Activated T-cell treated with anti-CD3 and anti-CD28 coated beads for 48 hours (primary cell): ENCODE results near the gene SIGLEC8.
A peak's percentile ranks its signal among the peaks of the same experiment; 100 is the strongest.
"Not testable (repeated sequence)": the region's sequence is repeated elsewhere in the genome, so short reads cannot be mapped to it uniquely, and the experiment has no call there.

ENCODE experiments used
- DNase-seq: peaks from one replicate; pipeline ENCODE4 v3.0.0-alpha.2; 2020; ENCODE audit warnings: low read depth

The SIGLEC8 gene

DNA sequence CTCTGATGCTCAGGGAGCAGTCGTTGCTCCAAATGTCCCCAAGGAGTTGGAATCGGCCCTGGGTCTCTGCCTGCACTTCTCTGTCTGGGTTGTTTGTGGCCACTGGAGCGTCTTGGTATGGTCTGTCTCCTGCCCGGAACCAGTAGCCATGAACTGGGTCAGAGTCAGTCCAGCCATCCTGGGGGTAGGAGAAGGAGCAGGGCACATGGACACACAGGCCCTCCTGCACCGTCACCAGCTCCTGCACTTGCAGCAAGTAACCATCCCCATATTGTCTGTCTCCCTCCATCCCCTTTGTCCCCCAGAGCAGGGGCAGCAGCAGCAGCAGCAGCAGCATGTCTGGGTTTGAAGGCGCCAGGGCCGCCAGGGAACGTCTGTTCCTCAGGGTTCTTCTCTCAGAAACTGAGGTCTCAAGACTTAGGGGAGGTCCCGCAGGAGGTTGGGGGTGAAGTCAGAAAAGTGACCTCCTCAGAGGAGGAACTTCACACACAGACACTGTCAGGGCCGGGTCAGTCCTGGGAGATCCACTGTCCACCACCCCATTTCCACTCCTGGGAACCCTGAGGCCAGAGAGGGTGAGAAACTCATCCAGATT lies at the start of gene SIGLEC8:
Gene SIGLEC8, minus strand, starts transcription at position 404 of the 595 bp plus-strand sequence. Its CDS starts 67 bp downstream, at position 337.
- DNase-seq: no peak

DNA sequence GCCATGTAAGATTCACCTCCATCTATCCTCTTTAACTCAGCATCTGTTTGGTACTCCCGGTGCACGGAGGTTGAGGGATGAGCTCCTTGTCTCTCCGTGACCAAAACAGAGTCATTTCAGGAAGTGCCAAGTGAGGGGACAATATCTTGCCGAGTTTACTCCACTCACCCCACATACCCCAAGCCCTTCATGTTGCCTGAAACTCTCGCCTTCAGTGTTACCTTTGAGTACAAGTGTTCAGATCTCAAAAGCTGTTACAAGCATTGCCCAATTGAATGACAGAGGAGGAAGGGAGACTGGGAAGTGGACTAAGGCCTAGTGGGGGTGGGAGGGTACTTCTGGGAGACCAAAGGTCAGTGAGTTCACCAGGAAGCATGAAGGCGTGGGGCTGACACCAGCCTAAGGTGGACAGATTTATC lies 49.4 kb upstream of the SIGLEC8 start:
- DNase-seq: no peak

DNA sequence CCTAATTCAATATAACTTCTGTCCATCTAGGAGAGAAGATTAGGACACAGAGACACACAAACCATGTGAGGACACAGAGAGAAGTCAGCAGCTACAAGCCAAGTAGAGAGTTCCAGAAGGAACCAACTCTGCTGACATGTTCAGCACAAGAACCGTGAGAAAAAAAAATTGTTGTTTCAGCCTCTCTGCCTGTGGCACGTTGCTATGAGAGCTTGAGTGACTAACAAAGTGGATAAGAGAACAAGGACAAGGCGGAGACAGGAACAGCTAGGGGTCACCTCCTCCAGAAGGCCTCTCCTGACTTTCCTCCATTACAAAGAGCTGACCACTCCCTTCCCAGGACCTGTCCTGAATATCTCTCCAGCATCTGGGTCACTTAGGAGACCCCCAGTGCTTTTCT lies 48.9 kb upstream of the SIGLEC8 start:
- DNase-seq: no peak

DNA sequence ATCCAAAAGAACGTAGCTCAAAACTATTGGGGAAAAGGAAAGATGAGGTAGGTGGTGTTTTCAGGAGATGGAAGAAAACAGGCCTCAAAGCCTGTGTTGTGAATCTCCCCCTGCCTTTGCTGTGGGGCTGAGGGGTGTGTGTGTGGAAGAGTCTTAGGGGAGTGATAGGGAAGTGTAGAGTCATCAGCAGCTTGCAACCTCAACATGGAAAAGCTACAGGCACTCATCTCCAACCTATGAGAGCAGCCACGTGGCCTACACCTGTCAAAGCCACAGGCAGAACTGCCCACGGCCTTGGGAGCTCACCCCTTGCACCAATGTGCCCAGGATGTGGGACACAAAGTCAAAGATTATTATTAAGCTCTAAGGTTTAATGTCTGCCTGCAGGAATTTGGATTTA lies 47.6 kb upstream of the SIGLEC8 start:
- DNase-seq: no peak

DNA sequence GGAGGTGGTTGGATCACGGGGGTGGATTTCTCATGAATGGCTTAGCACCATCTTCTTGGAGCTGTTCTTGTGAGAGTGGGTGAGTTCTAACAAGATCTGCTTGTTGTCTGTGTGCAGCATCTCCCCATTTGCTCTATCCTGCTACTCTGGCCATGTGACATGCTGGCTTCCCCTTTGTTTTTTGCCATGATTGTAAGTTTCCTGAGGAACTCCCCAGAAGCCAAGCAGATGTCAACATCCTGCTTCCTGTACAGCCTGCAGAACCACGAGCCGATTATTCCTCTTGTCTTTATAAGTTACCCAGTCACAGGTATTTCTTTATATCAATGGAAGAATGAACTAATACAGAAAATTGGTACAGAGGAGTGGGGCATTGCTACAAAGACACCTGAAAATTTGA lies 45.6 kb upstream of the SIGLEC8 start:
- no peak for DNase-seq

DNA sequence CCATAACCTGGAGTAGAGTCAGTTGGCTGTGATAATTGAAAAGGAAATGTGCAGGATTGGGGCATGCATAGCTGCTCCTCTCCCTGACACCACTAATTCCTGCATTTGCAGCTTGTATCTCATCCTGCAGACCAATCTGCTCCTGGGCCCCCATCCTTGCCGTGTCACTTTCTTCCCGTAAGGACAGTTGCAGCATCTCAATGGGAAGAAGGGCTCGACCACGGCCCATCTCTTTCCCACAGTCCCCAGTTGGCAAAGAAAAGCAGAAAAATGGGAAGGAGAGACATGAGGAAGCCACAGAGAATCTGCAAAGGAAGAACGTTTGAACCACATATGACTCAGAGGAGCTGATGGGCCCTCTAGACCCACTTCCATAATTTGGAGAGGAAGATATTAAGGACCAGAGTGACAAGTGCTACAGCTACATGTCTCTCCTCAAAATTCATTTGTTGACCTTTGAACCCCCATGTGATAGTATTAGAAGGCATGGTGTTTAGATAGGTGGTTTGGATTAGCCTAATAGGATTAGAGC lies 45.1 kb upstream of the SIGLEC8 start:
- DNase-seq: no peak

DNA sequence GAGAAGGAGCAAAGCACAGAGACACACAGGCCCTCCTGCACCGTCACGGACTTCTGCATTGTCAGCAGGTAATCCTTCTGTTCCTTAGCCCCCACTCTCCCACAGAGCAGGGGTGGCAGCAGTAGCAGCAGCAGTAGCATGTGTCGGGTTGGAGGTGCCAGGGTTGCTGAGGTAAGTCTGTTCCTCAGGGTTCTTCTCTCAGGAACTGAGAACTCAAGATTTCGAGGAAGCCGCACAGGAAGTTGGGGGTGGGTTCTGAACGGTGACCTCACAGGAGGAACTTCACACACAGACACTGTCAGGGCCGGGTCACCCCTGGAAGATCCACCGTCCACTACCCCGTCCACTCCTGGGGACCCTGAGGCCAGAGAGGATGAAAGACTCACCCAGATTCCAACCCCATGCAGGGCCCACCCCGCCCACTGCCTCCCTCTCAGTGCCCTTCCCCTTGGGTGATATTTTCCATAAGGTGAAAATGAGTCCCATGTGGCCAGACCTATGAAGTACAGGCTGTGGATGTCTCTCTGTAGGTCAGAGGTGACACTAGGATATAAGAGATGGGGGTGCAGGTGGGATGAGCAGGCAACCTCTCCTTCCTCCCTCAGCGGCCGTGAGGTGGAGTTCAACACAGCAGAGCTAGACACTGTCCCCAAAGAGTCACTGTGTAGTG lies 43.5 kb upstream of the SIGLEC8 start, which contains the start of gene SIGLEC12:
Gene SIGLEC12, minus strand, starts transcription at position 207 of the 670 bp plus-strand sequence. Its CDS starts 67 bp downstream, at position 140.
- DNase-seq: no peak

DNA sequence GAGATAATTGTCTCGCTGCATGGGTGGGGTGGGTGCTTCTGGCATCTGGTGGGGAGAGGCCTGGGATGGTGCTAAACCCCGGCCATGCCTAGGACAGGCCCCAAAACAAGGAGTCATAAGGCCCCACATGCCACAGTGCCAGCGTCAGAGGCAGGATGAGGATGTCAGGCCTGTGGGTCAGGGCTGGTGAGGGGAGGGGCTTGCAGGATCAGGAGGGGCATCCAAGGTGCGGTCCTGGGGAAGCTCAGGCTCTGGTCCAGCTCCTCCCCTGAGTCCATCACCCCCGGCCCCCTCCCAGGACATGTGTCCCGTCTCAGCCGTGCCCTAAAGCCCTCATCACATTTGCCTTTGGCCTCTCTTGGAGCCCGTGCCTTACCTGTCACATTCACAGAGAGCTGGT lies 42.7 kb upstream of the SIGLEC8 start:
- DNase-seq: not testable (repeated sequence)

DNA sequence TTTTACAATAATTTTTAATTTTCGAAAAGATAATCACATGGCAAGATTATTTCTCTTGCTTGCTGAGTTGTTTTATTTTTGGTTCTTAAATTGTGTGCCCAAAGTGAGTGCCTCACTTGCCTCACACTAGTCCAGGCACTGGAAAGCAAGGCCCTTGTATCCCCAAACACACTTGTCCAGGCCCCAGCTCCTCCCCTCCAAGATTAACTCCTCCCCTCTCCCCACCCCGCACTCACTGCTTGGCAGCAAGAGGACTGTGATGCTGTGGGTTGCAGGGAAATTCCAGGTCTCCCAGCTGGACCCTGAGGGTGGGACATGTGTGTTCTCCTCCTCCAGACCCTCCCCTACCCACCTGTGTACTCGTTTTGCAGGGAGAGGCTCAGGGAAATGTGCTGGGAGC lies 39.4 kb upstream of the SIGLEC8 start:
- DNase-seq: no peak

DNA sequence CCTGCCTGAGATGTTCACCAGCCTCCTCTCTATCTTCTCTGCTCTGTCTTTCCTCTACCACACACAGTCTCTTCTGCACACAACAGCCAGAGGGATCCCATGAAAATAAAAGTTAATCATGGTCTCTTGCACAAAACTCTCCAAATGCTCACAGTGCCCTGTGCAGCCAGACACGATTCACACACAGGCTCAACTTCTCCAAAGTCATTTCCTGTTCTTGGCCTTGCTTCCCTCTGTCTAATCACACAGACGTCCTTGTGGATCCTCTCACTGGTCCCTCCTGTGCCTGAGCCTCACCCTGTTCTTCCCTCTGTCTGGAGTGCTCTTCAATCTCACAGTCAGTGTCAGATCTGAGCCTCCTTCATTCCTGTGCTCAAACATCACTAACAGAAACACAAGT lies 35.5 kb upstream of the SIGLEC8 start:
- DNase-seq: no peak

DNA sequence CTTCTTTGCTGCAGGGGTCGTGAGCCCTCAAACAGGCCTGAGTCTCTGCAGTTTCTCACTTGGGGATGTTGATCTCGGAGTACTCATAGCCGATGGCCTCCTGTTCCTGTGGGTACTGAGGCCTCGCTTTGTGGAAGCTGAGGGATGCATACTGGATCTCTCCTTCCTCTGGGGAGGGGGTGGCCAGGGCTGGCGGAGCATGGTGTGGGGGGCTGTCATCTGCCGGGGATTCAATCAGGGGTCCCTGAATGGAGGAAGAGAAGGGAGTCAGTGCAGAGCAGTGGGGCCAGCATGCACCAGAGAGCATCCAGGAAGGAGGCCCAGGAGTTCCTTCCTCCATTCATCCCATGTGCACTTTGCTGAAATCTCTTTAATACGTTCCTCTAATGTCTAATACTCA lies 33.3 kb upstream of the SIGLEC8 start:
- DNase-seq: no peak

DNA sequence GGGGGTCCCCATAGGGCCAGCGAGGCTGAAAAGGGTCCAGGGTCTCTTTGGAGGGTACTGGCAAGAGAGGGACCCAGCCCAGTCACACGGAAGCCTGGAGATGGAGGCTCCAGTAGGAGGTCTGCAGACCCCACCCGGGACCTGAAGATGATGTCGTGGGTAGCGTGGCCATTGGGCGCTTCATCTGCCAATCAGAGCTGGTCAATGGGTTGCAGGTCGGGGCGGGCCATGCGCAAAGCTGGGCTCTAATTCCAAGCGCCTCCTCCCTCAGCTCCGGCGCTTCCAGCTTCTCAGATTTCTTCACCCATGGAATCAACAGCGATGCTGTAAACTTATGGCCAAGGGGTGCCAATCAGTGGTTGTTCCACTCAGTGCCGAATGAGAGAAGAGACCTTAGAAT lies 32.4 kb upstream of the SIGLEC8 start:
- DNase-seq: no peak

DNA sequence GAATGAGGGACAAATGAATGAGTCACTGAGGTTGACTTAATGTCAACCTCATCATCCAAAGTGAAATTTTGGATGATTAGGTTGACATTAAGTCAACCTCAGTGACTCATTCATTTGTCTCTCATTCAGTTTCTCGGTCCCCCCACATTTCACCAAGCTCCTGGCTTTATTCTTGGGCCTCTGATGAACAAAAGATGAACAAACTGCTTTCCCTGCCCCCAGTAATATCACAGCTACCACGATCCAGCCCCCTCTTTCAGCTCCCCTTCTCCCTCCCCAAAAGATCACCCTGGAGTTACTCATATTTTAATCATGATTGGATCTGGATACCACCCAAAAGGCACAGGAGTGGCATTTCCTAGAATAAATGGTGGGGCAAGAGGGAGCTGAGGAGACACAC lies 30.9 kb upstream of the SIGLEC8 start:
- DNase-seq: no peak

DNA sequence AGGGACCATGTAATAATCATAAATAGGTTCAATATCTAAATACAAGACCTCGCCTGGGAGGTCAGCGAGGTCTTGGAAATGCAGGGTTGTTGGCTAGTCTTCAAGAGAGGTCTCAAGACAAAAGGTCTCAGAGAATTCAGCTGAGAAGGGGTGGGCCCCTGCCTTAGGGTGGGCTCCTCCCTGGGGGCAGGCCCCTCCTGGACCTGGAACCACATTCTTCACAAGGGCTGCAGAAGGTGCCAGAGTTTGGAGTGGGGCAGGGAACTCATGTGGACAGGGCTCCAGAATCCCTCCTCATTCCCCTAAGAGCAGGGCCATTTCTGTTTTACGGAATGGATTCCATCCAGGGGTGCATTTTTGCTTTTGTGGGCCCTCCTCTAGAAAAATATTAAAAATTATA lies 30.2 kb upstream of the SIGLEC8 start:
- no peak for DNase-seq

DNA sequence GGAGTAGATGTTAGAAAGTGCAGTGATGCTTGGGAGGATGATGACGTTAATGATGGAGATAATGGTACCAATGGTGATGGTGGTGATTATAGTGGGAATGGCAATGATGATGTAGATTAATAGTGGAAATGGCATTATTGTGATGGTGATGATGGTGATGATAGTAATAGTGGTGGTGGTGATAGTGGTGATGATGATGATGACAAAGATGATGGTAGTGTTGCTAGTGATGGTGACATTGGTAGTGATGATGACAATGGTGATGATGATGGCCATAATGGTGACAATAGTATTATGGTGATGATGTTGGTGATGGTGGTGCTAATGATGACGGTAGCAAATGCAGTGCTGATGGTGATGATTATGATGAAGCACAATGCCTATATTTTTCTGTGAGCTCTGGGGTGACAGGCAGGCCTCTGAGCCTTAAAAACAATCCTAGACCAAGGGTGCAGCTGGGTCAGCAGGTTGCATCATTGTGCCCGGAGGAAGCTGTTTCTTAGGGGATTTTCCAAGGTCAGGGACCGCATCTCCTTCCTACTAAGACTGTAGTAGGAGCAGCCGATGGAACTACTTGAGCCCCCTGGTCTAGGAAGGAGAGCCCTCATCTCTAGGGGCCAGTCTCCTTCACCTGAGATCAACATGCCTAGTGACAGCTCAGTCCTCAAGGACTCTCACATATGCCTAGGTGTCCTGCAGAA lies 27.9 kb upstream of the SIGLEC8 start:
- DNase-seq: no peak

DNA sequence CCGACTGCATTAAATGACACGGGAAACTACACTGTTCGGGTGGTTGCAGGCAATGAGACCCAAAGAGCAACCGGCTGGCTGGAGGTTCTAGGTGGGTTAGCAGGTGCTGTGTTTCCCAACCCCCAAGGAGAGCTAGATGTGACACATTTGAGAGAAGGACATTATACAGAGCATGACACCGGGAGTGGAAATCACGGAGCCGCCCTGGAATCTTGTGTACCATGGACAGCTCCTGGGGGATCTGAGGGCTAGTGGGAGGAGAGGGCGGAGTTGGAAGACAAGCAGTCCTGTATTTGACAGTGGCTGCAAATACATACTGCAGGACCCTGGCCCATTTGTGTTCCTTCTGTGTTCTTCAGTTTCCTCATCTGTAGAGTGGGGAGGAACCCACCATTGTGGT lies 22.3 kb upstream of the SIGLEC8 start:
- DNase-seq: no peak

DNA sequence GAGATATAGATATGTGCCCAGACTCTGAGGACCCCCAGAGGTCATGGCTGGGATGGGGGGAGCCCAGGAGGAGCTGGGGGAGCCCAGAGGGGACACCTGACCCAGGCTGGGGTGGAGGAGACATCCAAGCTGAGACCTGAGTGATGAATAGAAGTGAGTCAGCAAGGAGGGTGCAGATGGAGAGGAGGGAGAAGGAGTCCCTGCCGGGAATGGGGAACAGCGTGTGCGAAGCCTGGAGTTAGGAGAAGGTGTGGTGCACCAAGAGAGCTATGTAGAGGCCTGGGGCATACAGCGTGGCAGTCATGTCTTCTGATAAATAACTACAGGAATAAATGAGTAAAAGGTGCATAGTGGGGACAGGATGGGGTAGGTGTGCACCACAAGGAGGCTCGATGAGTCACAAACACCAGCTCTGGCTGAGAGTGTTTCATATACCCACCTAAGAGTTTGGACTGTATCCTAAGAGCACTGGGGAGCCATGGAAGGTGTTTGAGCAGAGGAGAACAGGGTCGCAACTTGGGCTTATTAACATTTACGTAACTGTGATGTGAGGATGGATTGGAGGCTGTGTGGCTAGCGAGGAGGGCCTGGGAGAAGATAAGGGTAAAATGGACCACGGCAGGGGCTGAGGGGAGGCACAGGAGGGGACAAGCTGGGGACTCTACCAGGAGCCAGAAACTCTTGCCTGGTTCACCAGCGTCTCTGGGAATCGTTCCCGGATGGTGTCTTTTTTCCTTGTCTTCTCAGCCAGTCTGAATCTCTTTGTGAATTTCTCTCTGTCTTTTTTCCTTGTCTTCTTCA lies 21.5 kb upstream of the SIGLEC8 start:
- peak; percentile 23 for DNase-seq

DNA sequence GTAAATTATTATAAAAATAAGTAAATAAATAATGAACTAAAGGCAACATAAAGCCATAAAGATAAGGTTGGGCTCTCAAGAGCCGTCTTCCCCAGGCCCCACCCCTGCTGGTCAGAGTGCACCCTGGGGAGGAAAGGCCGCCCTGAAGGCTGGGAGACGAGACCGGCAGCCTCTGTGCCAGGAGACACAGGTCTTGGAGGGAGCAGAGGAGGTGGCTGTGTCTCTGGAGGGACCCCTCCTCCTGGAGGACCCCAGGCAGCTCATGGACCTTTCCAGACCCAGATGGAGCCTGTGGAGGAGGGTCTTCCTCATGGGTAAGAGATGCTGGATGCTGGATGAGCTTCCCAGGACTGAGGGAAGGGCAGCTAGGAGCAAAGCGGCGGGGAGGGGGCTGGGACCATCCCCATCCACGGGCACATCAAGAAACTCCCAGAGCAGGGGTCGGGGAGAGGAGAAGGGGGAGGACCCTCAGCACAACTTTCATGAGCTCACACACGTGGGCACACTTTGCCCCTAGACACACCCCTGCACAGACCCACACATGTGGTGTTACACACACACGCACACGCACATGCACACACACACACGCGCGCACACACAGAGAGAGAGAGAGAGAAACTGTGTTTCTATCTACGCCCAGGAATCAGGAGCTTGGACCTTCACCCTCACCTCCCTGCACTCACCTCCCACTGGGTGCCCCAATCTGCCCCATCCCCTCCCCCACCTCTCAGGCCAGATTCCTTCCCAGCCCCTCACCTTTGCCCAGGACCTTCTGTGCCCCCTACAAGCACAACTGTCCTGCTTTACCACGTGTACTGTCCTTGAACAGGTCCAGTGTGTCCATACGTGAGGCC lies 20.4 kb upstream of the SIGLEC8 start, which contains the start of gene CEACAM18:
Gene CEACAM18, plus strand, starts transcription at position 159 of the 854 bp plus-strand sequence.
- DNase-seq: no peak

DNA sequence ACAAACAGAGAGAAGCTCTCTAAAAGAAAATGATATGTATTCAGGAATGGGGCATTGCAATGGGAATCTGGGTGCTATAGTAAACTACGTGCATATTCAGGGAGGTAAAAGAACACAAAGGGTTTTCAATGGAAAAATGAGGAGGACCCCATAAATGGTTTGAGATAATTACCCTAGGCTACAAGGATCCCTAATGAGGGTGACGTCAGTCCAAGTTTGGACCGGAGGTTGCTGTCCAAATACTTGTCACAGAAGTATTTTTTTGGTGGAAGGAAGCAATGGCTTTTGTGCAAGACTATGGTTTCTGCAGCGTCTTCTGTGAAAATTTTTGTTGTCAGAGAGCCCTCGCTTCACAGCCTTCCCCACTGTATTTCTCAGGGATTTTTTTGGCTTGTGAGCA lies 19.1 kb upstream of the SIGLEC8 start:
- DNase-seq: no peak

DNA sequence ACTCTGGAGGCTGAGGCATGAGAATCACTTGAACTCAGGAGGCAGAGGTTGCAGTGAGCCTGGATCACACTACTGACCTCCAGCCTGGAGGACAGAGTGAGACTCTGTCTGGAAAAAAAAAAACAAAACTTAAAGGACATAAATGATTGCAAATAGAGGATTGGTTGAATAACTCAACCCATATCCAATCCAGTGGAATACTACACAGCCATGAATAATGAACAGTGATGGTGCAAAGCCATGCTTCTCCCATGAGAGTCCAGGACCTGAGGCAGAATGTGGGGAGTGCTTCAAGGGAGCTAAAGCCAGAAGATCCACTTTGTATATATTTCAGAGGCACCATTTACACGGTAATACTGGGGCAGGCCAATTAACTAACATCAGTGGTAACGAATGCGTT lies 17.9 kb upstream of the SIGLEC8 start:
- no peak for DNase-seq
